Osteocyte (in vitro differentiated cells): Measurements from ENCODE around the gene FAM114A1. TPM values are rescaled to one million over a fixed set of nuclear protein-coding genes. Genes with fewer than 3 reads are reported as not detected.

Experiments
- DNase-seq: peaks from one replicate; pipeline ENCODE4 v3.0.0; 2021; ENCODE audit warnings: mixed read lengths; ENCODE audit not compliant: unreplicated experiment; ENCODE audit errors: extremely low spot score
- H3K27ac Mint-ChIP-seq: one replicate; pipeline ENCODE4 v1.8.0; 2021; ENCODE audit warnings: mild to moderate bottlenecking, mixed read lengths; ENCODE audit not compliant: unreplicated experiment
- H3K27me3 Mint-ChIP-seq: one replicate; pipeline ENCODE4 v1.8.0; 2021; ENCODE audit warnings: mixed read lengths; ENCODE audit not compliant: unreplicated experiment
- H3K36me3 Mint-ChIP-seq: one replicate; pipeline ENCODE4 v1.8.0; 2021; ENCODE audit warnings: mixed read lengths; ENCODE audit not compliant: unreplicated experiment
- H3K4me1 Mint-ChIP-seq: one replicate; pipeline ENCODE4 v1.8.0; 2021; ENCODE audit warnings: mixed read lengths; ENCODE audit not compliant: unreplicated experiment
- H3K4me3 Mint-ChIP-seq: one replicate; pipeline ENCODE4 v1.8.0; 2021; ENCODE audit warnings: mild to moderate bottlenecking, moderate library complexity, mixed read lengths; ENCODE audit not compliant: unreplicated experiment
- H3K9me3 Mint-ChIP-seq: one replicate; pipeline ENCODE4 v1.8.0; 2021; ENCODE audit warnings: mixed read lengths; ENCODE audit not compliant: unreplicated experiment
- CTCF ChIP-seq: fragments of 200-600 bp; sonication (generic); IDR thresholded peaks from 2 replicates; pipeline ENCODE4 v1.5.0; 2021; ENCODE audit warnings: antibody characterized with exemption, mild to moderate bottlenecking, moderate library complexity
- total RNA-seq: library from RNA; stranded (reverse); gene quantifications from 2 replicates; pipeline ENCODE4 v1.2.1, GENCODE V29; 2021

The FAM114A1 gene
- total RNA-seq, 1 donor from 2014 or later = 139 TPM

- no peak for TF ChIP-seq CTCF
- Mint-ChIP-seq H3K36me3 (peaks cover 8% of the 10 kb centered on the region), H3K4me3 (peak overlapping the region; percentile 74), H3K27ac (peak overlapping the region; percentile 95), H3K4me1 (peaks cover 36% of the 10 kb centered on the region), H3K9me3 (no peaks in the 10 kb centered on the region), H3K27me3 (no peaks in the 10 kb centered on the region)
- no peak for DNase-seq
Measured at GRCh38 chr4:38866973-38867477, 581 bp upstream of the FAM114A1 start.

GRCh38 chr4:38868059-38868960 is 704 bp downstream of the FAM114A1 start:
- H3K9me3 Mint-ChIP-seq = no peaks in the 10 kb centered on the region

GRCh38 chr4:38869511-38869910 is 1.9 kb downstream of the FAM114A1 start:
- H3K4me3 Mint-ChIP-seq = peak overlapping the region; percentile 89
- peaks cover 19% of the 10 kb centered on the region for H3K36me3 Mint-ChIP-seq
- peaks cover 2% of the 10 kb centered on the region for H3K9me3 Mint-ChIP-seq
- peak overlapping the region; percentile 97 for H3K27ac Mint-ChIP-seq
- no peaks in the 10 kb centered on the region for H3K27me3 Mint-ChIP-seq
- peaks cover 51% of the 10 kb centered on the region for H3K4me1 Mint-ChIP-seq
- DNase-seq = no peak
- TF ChIP-seq CTCF = no peak

More at GRCh38 chr4:38868059-38868960, 704 bp downstream of the FAM114A1 start:
- Mint-ChIP-seq H3K4me1 (peaks cover 46% of the 10 kb centered on the region), H3K4me3 (peak overlapping the region; percentile 89), H3K27me3 (no peaks in the 10 kb centered on the region), H3K27ac (peak overlapping the region; percentile 97), H3K36me3 (peaks cover 12% of the 10 kb centered on the region)
- DNase-seq = no peak
- TF ChIP-seq CTCF = no peak

- DNase-seq = no peak
- peaks cover 23% of the 10 kb centered on the region for H3K36me3 Mint-ChIP-seq
- H3K27ac Mint-ChIP-seq = peak overlapping the region; percentile 97
- no peaks in the 10 kb centered on the region for H3K27me3 Mint-ChIP-seq
- no peak overlapping the region for H3K4me3 Mint-ChIP-seq
- TF ChIP-seq CTCF = no peak
- H3K4me1 Mint-ChIP-seq = peaks cover 51% of the 10 kb centered on the region
- H3K9me3 Mint-ChIP-seq = peaks cover 9% of the 10 kb centered on the region
Measured at GRCh38 chr4:38870098-38870808, 2.6 kb downstream of the FAM114A1 start.

GRCh38 chr4:38871593-38871992 is 4.0 kb downstream of the FAM114A1 start:
- no peak overlapping the region for H3K27ac Mint-ChIP-seq
- H3K9me3 Mint-ChIP-seq = peaks cover 9% of the 10 kb centered on the region
- no peak overlapping the region for H3K4me3 Mint-ChIP-seq
- no peak for TF ChIP-seq CTCF
- H3K27me3 Mint-ChIP-seq = no peaks in the 10 kb centered on the region
- no peak for DNase-seq
- peaks cover 50% of the 10 kb centered on the region for H3K4me1 Mint-ChIP-seq
- H3K36me3 Mint-ChIP-seq = peaks cover 26% of the 10 kb centered on the region
